T-helper 2 cell (primary cell): ENCODE measurements around the gene ZNF232.
"Not testable (repeated sequence)": the region's sequence is repeated elsewhere in the genome, so short reads cannot be mapped to it uniquely, and the experiment has no call there.

ENCODE experiments used
- DNase-seq, 5 experiments: peaks; one replicate each; pipeline versions ENCODE4 v3.0.0 to v3.0.0-alpha.2; 2012 to 2022
- total RNA-seq, 2 donors: gene quantifications; one replicate each; lab custom pipeline; 2026; lab: John Stamatoyannopoulos, UW

Gene ZNF232
- total RNA-seq, result 3.4 to 5.9 reads per million in 2 donors

- DNase-seq, result peak; percentile 73 to 90 (median 86)
These were observed at the start of gene ZNF232 for GRCh38 chr17:5111402-5112204. Gene ZNF232 (minus strand): TSS chr17:5111878. CDS start chr17:5111822, 56 bp downstream.

DNA sequence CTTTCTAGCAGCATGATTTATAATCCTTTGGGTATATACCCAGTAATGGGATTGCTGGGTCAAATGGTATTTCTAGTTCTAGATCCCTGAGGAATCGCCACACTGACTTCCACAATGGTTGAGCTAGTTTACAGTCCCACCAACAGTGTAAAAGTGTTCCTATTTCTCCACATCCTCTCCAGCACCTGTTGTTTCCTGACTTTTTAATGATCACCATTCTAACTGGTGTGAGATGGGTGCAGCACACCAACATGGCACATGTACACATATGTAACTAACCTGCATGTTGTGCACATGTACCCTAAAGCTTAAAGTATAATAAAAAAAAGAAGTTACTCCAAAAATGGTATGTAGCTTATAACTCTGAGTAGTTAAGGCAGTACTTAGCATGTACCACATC, 49.0 kb upstream of the ZNF232 start:
- not testable (repeated sequence) for DNase-seq

GRCh38 chr17:5146122-5146521, 34.4 kb upstream of the ZNF232 start:
- DNase-seq, result not testable (repeated sequence)

DNA sequence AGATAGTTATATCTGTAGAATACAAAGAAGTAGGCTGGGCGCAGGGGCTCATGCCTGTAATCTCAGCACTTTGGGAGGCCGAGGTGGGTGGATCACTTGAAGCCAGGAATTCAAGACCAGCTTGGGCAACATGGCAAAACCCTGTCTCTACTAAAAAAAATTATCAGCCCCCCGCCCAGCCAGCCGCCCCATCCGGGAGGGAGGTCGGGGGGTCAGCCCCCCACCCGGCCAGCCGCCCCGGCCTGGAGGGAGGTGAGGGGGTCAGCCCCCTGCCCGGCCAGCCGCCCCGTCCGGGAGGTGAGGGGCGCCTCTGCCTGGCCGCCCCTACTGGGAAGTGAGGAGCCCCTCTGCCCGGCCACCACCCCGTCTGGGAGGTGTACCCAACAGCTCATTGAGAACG, 31.2 kb upstream of the ZNF232 start:
- not testable (repeated sequence) for DNase-seq

DNA sequence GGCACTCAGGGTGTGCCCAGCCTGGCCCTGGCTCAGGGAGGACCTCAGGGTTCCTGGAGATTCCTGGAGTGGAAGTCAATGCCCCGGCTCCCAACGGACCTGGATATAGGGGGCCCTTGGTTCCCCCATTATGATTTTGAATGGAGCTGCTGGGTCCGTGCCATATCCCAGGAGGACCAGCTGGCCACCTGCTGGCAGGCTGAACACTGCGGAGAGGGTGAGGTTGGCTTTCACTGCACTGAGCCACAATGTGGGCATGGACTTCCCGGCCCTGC, 27.7 kb upstream of the ZNF232 start:
- no peak for DNase-seq

DNA sequence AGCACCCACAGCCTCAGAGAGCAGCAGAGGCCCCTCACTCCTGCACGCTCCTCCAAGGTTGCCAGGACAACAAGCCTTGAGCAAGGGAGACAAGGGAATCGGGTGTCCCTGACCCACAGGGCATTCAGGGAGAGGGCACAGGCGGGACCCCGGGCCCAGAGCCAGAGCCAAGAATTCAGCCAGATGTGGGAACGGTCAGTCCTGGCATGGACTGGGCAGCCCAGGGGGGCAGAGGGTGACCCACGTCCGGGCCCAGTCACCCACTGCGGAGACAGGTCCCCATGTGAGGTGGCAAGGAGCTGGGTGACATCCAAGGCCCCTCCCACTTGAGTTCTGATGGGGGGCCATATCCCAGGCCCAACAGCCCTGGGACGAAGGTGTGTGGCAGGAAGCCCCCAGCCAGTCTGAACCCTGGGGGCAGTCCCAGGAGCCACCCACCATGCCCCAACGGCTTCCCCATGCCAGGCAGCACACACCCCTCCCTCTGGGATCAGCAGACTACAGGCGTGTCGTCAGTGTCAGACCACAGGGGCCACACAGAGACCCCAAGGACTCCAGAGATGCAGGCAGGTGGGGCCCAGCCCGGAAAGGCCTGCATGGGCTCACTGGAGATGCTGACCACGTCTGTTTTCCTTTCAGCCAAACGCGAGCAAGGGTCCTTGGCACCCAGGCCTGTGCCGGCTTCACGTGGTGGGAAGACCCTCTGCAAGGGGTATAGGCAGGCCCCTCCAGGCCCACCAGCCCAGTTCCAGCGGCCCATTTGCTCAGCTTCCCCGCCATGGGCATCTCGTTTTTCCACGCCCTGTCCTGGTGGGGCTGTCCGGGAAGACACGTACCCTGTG, 27.2 kb upstream of the ZNF232 start:
- DNase-seq, result no peak

GRCh38 chr17:5138198-5138544, 26.5 kb upstream of the ZNF232 start:
- DNase-seq, result not testable (repeated sequence)

- not testable (repeated sequence) for DNase-seq
These were observed 26.0 kb upstream of the ZNF232 start for GRCh38 chr17:5137511-5138197.

GRCh38 chr17:5136580-5137412, 25.1 kb upstream of the ZNF232 start:
- DNase-seq, result not testable (repeated sequence)

DNA sequence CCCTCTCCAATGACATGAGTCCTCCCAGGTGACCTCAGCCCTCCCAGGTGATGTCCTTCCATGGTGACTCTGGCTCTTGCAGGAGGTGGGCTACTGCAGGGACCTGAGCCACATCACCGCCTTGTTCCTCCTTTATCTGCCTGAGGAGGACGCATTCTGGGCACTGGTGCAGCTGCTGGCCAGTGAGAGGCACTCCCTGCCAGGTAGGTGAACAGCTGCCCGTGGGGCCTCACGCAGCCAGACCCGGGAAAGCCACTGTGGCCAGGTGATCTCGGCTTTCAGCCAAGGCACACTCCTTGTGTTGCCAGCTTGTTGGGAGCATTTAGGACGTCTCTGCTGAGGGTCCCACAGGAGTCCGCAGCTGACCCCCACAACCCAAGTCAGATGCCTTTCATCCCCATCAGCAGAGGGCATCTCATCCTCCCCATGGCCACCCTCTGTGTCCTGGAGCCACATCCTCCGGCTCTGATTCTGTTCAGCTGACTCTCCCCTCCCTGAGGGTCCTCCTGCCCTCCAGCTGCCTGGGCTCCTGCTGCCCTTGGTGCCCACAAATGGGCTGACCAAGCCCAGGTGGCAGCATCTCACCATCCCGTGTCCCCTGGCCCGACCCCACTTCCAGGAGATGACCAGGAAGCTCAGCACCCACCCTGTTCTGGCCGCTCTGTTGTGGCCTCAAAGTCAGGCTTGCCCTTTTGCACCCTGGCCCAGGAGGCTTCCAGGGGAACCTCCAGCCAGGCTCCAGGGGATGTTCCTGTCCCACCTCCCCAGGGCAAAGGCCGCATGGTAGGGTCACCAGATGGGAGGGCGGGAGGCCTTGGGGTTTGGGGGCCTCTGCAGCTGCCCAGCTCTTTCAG, 24.3 kb upstream of the ZNF232 start:
- DNase-seq, result no peak

- DNase-seq, result not testable (repeated sequence)
These were observed 23.5 kb upstream of the ZNF232 start for GRCh38 chr17:5135131-5135712.

- DNase-seq, result not testable (repeated sequence)
These were observed 22.9 kb upstream of the ZNF232 start for GRCh38 chr17:5134571-5134970.

- not testable (repeated sequence) for DNase-seq
These were observed 22.3 kb upstream of the ZNF232 start for GRCh38 chr17:5133961-5134360.

- no peak for DNase-seq
These were observed 21.6 kb upstream of the ZNF232 start for GRCh38 chr17:5133311-5133710.

DNA sequence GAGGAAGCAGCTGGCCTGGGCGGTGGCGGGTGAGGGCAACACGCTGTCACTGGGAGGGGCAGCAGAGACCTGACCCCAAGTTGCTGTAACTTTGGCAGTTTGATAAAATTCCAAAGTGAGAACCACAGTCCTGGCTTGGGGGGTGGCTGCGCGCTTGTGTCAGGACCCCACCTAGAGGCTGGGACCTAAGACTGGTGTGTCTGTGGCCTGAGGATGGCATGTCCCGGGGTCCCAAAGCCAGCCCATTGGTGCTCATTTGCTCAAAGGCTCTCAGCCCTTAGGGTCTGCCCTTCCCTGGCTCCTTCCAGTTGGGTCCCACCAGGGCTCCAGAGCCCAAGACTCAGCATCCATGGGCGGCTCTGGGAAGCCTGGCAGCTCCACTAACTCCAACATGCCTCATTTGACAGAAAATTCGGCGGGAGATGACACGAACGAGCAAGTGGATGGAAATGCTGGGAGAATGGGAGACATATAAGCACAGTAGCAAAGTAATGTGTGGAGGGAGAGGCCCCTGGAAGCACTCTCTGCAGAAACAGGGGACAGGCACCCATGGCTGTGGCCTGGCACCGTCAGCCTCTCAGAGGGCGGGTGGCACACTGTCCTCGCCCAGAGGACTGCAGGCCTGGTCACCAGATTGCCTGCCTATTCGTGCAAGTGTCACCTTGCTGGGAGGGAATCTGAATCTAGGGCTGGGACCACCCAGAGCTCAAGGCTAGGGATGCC, 21.0 kb upstream of the ZNF232 start:
- DNase-seq, result not testable (repeated sequence)

GRCh38 chr17:5131799-5132502, 20.3 kb upstream of the ZNF232 start:
- not testable (repeated sequence) for DNase-seq

- no peak for DNase-seq
These were observed 19.6 kb upstream of the ZNF232 start for GRCh38 chr17:5131146-5131715.

- DNase-seq, result not testable (repeated sequence)
These were observed 19.0 kb upstream of the ZNF232 start for GRCh38 chr17:5130687-5131086.

DNA sequence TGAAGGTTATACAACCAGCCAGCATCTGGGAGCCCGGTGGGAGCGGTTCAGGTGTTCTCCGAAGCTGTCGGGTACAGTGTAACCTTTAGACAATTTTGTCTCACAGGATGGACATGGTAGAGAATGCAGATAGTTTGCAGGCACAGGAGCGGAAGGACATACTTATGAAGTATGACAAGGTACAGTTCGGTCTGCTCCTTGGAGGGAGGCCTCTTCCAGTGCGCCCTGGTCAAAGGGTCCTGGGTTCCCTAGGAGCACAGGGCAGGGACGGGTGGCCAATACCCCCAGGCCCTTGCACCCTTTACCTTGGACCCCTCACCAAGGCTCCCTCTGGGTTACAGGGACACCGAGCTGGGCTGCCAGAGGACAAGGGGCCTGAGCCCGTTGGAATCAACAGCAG, 18.6 kb upstream of the ZNF232 start:
- DNase-seq, result not testable (repeated sequence)
